Neural cell (in vitro differentiated cells): ENCODE data around the gene IGSF23. TPM values are rescaled to one million over a fixed set of nuclear protein-coding genes. Genes with fewer than 3 reads are reported as not detected.

Experiments used
- H2AFZ ChIP-seq: fragments of 200-600, 300-800 bp; sonication (generic), shearing (Covaris generic); 2 replicates; pipeline ENCODE4 v1.6.0; 2014; ENCODE audit warnings: low read depth, mild to moderate bottlenecking, antibody characterized with exemption, low read length, moderate library complexity
- H3F3A ChIP-seq: fragments of 200-600 bp; shearing (Covaris generic); 2 replicates; pipeline ENCODE4 v1.6.1; 2016; ENCODE audit warnings: mild to moderate bottlenecking, moderate library complexity, mixed read lengths, antibody characterized with exemption, low read length; ENCODE audit not compliant: insufficient read depth, poor library complexity, severe bottlenecking
- H3K27ac ChIP-seq: fragments of 200-600, 300-800 bp; sonication (generic), shearing (Covaris generic); 2 replicates; pipeline ENCODE4 v1.5.1; 2014; ENCODE audit warnings: mild to moderate bottlenecking, low read length, moderate library complexity
- H3K27me3 ChIP-seq: fragments of 300-800, 200-600 bp; sonication (generic), shearing (Covaris generic); 2 replicates; pipeline ENCODE4 v1.6.0; 2014; ENCODE audit warnings: mild to moderate bottlenecking, low read depth, low read length, moderate library complexity; ENCODE audit not compliant: insufficient read depth
- H3K36me3 ChIP-seq: fragments of 300-800, 200-600 bp; sonication (generic), shearing (Covaris generic); 2 replicates; pipeline ENCODE4 v1.5.1; 2014; ENCODE audit warnings: mild to moderate bottlenecking, antibody characterized with exemption, low read length, moderate library complexity; ENCODE audit not compliant: insufficient read depth
- H3K4me2 ChIP-seq: fragments of 300-800, 200-600 bp; sonication (generic), shearing (Covaris generic); 2 replicates; pipeline ENCODE4 v1.6.0; 2014; ENCODE audit warnings: mild to moderate bottlenecking, low read length
- H3K4me3 ChIP-seq: fragments of 300-800, 200-600 bp; sonication (generic), shearing (Covaris generic); 2 replicates; pipeline ENCODE4 v1.5.1; 2014; ENCODE audit warnings: mild to moderate bottlenecking, low read length, moderate library complexity
- H3K79me2 ChIP-seq: fragments of 200-600 bp; shearing (Covaris generic); replicated peaks from 2 replicates; pipeline ENCODE4 v1.6.0; 2014; ENCODE audit warnings: mild to moderate bottlenecking, low read length, moderate library complexity; ENCODE audit not compliant: insufficient read depth
- H3K9ac ChIP-seq: fragments of 300-800, 200-600 bp; sonication (generic), shearing (Covaris generic); 2 replicates; pipeline ENCODE4 v1.6.1; 2016; ENCODE audit warnings: mild to moderate bottlenecking, low read length, mixed read lengths
- H3K9me2 ChIP-seq: fragments of 200-600 bp; shearing (Covaris generic); 2 replicates; pipeline ENCODE4 v1.6.1; 2016; ENCODE audit warnings: mild to moderate bottlenecking, low read length, mixed read lengths; ENCODE audit not compliant: insufficient read depth
- H3K9me3 ChIP-seq: fragments of 200-600, 300-800 bp; sonication (generic), shearing (Covaris generic); 2 replicates; pipeline ENCODE4 v1.6.1; 2016; ENCODE audit warnings: mild to moderate bottlenecking, mixed run types, low read length, moderate library complexity, mixed read lengths
- H4K20me1 ChIP-seq: fragments of 200-600 bp; shearing (Covaris generic); 2 replicates; pipeline ENCODE4 v1.6.1; 2016; ENCODE audit warnings: mild to moderate bottlenecking, mixed run types; ENCODE audit not compliant: insufficient read depth
- CTCF ChIP-seq: fragments of 450-650 bp; IDR thresholded peaks from 2 replicates; pipeline ENCODE4 v1.5.1; 2014; ENCODE audit warnings: antibody characterized with exemption, mild to moderate bottlenecking, moderate library complexity; ENCODE audit not compliant: poor library complexity, severe bottlenecking
- EP300 ChIP-seq: fragments of 450-650 bp; conservative IDR thresholded peaks from 2 replicates; pipeline ENCODE4 v1.6.1; 2014; ENCODE audit warnings: antibody characterized with exemption, mild to moderate bottlenecking, moderate library complexity; ENCODE audit not compliant: poor library complexity, severe bottlenecking
- EZH2 ChIP-seq: fragments of 200-600, 300-800 bp; shearing (Covaris generic), sonication (generic); IDR thresholded peaks from 2 replicates; pipeline ENCODE4 v1.6.1; 2014; ENCODE audit warnings: antibody characterized with exemption, low read length, borderline replicate concordance, mild to moderate bottlenecking; ENCODE audit not compliant: insufficient read depth, poor library complexity, severe bottlenecking
- MXI1 ChIP-seq: fragments of 450-650 bp; conservative IDR thresholded peaks from 2 replicates; pipeline ENCODE4 v1.6.1; 2014; ENCODE audit warnings: antibody characterized with exemption, mild to moderate bottlenecking; ENCODE audit not compliant: poor library complexity, severe bottlenecking
- POLR2AphosphoS5 ChIP-seq: IDR thresholded peaks from 2 replicates; pipeline ENCODE4 v1.6.1; 2012
- RAD21 ChIP-seq: fragments of 450-650 bp; conservative IDR thresholded peaks from 2 replicates; pipeline ENCODE4 v1.6.1; 2014; ENCODE audit warnings: antibody characterized with exemption, mild to moderate bottlenecking, moderate library complexity
- REST ChIP-seq: IDR thresholded peaks from 2 replicates; pipeline ENCODE4 v1.6.1; 2012; ENCODE audit warnings: borderline replicate concordance
- SMC3 ChIP-seq: fragments of 450-650 bp; conservative IDR thresholded peaks from 2 replicates; pipeline ENCODE4 v1.6.1; 2014; ENCODE audit warnings: antibody characterized with exemption, mild to moderate bottlenecking, moderate library complexity; ENCODE audit not compliant: poor library complexity
- TAF1 ChIP-seq: IDR thresholded peaks from 2 replicates; pipeline ENCODE4 v1.6.1; 2012; ENCODE audit warnings: low read depth
- polyA plus RNA-seq: library from polyadenylated mRNA; depleted of rRNA; stranded (reverse); fragments of >200 nt; gene quantifications from 2 replicates; pipeline ENCODE4 v1.2.3, GENCODE V29; 2014

Gene IGSF23
- polyA plus RNA-seq, 1 donor from 2014 or later: not detected

GRCh38 chr19:44600466-44600865, 12.9 kb upstream of the IGSF23 start:
- H3K36me3 ChIP-seq: no peaks in the 10 kb centered on the region
- H3K27ac ChIP-seq: no peak overlapping the region
- H4K20me1 ChIP-seq: no peaks in the 10 kb centered on the region
- H3K4me3 ChIP-seq: no peak overlapping the region
- H3K9me3 ChIP-seq: no peaks in the 10 kb centered on the region
- H3K4me2 ChIP-seq: no peak overlapping the region
- H3F3A ChIP-seq: no peaks in the 10 kb centered on the region
- no peaks in the 10 kb centered on the region for H3K27me3 ChIP-seq
- no peak overlapping the region for H2AFZ ChIP-seq
- no peaks in the 10 kb centered on the region for H3K79me2 ChIP-seq
- no peak for TF ChIP-seq EP300
- TF ChIP-seq RAD21: no peak
- no peak for TF ChIP-seq MXI1
- no peak for TF ChIP-seq CTCF
- no peak for TF ChIP-seq TAF1
- TF ChIP-seq POLR2AphosphoS5: no peak
- no peak for TF ChIP-seq EZH2
- no peak for TF ChIP-seq SMC3
- TF ChIP-seq REST: no peak
- no peaks in the 10 kb centered on the region for H3K9me2 ChIP-seq
- no peak overlapping the region for H3K9ac ChIP-seq

DNA sequence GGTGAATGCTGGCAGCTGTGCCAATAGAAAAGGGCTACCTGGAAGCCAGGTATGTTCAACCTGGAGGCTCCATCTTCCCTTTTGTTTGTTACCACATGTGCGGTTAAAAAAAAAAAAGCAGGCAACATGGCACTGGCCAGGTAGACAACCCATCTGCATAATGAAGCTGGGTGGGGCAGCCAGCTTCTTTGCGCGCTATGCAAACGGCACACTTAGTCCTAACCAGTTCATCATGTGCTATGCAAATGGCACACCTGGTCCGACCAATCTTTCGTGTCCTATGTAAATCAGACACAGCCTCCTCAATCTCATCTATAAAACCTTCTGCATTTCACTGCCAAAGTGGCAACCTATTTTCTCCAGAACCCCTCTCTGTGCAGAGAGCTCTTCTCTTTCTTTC, 11.3 kb upstream of the IGSF23 start:
- Histone ChIP-seq H3K4me2 (no peak overlapping the region), H3K9me3 (no peaks in the 10 kb centered on the region), H3K27ac (no peak overlapping the region), H3K27me3 (no peaks in the 10 kb centered on the region), H3F3A (no peaks in the 10 kb centered on the region), H3K79me2 (no peaks in the 10 kb centered on the region), H2AFZ (no peak overlapping the region), H3K4me3 (no peak overlapping the region), H3K36me3 (no peaks in the 10 kb centered on the region), H3K9ac (no peak overlapping the region), H3K9me2 (no peaks in the 10 kb centered on the region), H4K20me1 (no peaks in the 10 kb centered on the region)
- TF ChIP-seq POLR2AphosphoS5: no peak
- no peak for TF ChIP-seq SMC3
- TF ChIP-seq RAD21: no peak
- TF ChIP-seq REST: no peak
- no peak for TF ChIP-seq EP300
- no peak for TF ChIP-seq TAF1
- no peak for TF ChIP-seq MXI1
- TF ChIP-seq EZH2: no peak
- no peak for TF ChIP-seq CTCF
